Coronary artery (tissue), 2 donors: ENCODE data around the gene TMEM106C.

Source experiments
- DNase-seq: peaks from one replicate; pipeline ENCODE4 v3.0.0-alpha.2; 2017; ENCODE audit warnings: low spot score
- H3K27ac ChIP-seq, 2 donors: fragments of 200-600 bp; sonication (generic); one replicate each; pipeline ENCODE4 v1.5.1; 2016 to 2019
- H3K4me3 ChIP-seq: fragments of 200-600 bp; sonication (generic); 2 replicates; pipeline ENCODE4 v1.5.1; 2016; ENCODE audit warnings: mild to moderate bottlenecking, moderate library complexity
- TF ChIP-seq, protein P1 (sequence below): fragments of 200-600 bp; sonication (generic); IDR thresholded peaks from one replicate; pipeline ENCODE4 v1.5.1; 2019; ENCODE audit warnings: antibody characterized with exemption

Gene TMEM106C

GRCh38 chr12:47963340-47964040, at the start of gene TMEM106C:
TMEM106C (plus strand) TSS chr12:47963596; CDS start chr12:47964237, 641 bp downstream.
- peak; percentile 91 for DNase-seq
- TF ChIP-seq, protein P1, sequence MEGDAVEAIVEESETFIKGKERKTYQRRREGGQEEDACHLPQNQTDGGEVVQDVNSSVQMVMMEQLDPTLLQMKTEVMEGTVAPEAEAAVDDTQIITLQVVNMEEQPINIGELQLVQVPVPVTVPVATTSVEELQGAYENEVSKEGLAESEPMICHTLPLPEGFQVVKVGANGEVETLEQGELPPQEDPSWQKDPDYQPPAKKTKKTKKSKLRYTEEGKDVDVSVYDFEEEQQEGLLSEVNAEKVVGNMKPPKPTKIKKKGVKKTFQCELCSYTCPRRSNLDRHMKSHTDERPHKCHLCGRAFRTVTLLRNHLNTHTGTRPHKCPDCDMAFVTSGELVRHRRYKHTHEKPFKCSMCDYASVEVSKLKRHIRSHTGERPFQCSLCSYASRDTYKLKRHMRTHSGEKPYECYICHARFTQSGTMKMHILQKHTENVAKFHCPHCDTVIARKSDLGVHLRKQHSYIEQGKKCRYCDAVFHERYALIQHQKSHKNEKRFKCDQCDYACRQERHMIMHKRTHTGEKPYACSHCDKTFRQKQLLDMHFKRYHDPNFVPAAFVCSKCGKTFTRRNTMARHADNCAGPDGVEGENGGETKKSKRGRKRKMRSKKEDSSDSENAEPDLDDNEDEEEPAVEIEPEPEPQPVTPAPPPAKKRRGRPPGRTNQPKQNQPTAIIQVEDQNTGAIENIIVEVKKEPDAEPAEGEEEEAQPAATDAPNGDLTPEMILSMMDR = peak; percentile 95
- peak within 1 kb of the TSS; percentile 98 for H3K4me3 ChIP-seq
- H3K27ac ChIP-seq = peak within 1 kb of the TSS; percentile 70 to 78

GRCh38 chr12:47920913-47921312, 42.5 kb upstream of the TMEM106C start:
- DNase-seq = no peak
- TF ChIP-seq, protein P1 = no peak
- Histone ChIP-seq H3K4me3 (no peak overlapping the region), H3K27ac (no peak overlapping the region)

- TF ChIP-seq, protein P1 = no peak
- no peak for DNase-seq
- Histone ChIP-seq H3K27ac (no peak overlapping the region), H3K4me3 (no peak overlapping the region)
Measured at GRCh38 chr12:47921907-47922306, 41.5 kb upstream of the TMEM106C start.

- Histone ChIP-seq H3K4me3 (no peak overlapping the region), H3K27ac (no peak overlapping the region)
- TF ChIP-seq, protein P1 = no peak
- no peak for DNase-seq
Measured at GRCh38 chr12:47927346-47927745, 36.0 kb upstream of the TMEM106C start.

GRCh38 chr12:47930634-47931033, 32.8 kb upstream of the TMEM106C start:
- DNase-seq = no peak
- TF ChIP-seq, protein P1 = no peak
- H3K27ac ChIP-seq = no peak overlapping the region
- H3K4me3 ChIP-seq = no peak overlapping the region

DNA sequence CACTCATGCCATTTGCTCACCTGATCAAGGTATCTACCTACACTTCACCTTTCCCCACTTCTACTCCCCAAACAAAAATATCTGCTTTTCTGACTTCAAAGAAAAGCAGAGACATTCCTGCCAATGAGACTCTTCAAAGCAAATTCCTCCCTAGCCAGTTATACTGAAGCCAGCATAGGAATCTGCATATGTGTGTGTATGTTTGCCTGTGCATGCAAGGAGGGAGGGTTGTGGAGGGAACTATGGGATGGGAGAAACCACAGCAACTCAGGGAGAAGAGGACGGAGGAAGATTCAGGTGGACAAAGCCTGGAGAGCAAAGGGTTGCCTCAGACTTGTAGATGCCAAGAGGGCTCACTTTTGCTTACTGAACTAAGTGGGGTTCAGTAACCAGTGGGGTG, 32.2 kb upstream of the TMEM106C start:
- peak; percentile 26 for DNase-seq
- no peak overlapping the region for H3K27ac ChIP-seq
- TF ChIP-seq, protein P1 = no peak
- no peak overlapping the region for H3K4me3 ChIP-seq

GRCh38 chr12:47935184-47935583, 28.2 kb upstream of the TMEM106C start:
- TF ChIP-seq, protein P1 = no peak
- no peak overlapping the region for H3K4me3 ChIP-seq
- no peak overlapping the region for H3K27ac ChIP-seq
- no peak for DNase-seq
